MM.1S (cell line): ENCODE data around the gene SLC6A3.

ENCODE experiments used
- DNase-seq: peaks from one replicate; pipeline ENCODE4 v3.0.0-alpha.2; 2015
- H2AFZ ChIP-seq: fragments of 300-600 bp; sonication (generic); 2 replicates; pipeline ENCODE4 v1.6.0; 2016; ENCODE audit warnings: antibody characterized with exemption, low read length
- H3F3A ChIP-seq: fragments of 300-600 bp; sonication (generic); 2 replicates; pipeline ENCODE4 v1.6.1; 2016; ENCODE audit warnings: mild to moderate bottlenecking, antibody characterized with exemption, low read length, moderate library complexity, mixed read lengths; ENCODE audit not compliant: insufficient read depth
- H3K27ac ChIP-seq: fragments of 300-600 bp; sonication (generic); 2 replicates; pipeline ENCODE4 v1.5.1; 2016; ENCODE audit warnings: mild to moderate bottlenecking, low read length
- H3K27me3 ChIP-seq: fragments of 300-600 bp; sonication (generic); replicated peaks from 2 replicates; pipeline ENCODE4 v1.6.0; 2016; ENCODE audit warnings: low read length; ENCODE audit not compliant: insufficient read depth
- H3K36me3 ChIP-seq: fragments of 300-600 bp; sonication (generic); replicated peaks from 2 replicates; pipeline ENCODE4 v1.6.1; 2016; ENCODE audit warnings: mild to moderate bottlenecking, low read length, mixed read lengths; ENCODE audit not compliant: insufficient read depth
- H3K4me1 ChIP-seq: fragments of 300-600 bp; sonication (generic); 2 replicates; pipeline ENCODE4 v1.6.1; 2016; ENCODE audit warnings: low read length, mixed read lengths
- H3K4me2 ChIP-seq: fragments of 300-600 bp; sonication (generic); 2 replicates; pipeline ENCODE4 v1.6.0; 2016; ENCODE audit warnings: low read depth, low read length
- H3K4me3 ChIP-seq: fragments of 300-600 bp; sonication (generic); 2 replicates; pipeline ENCODE4 v1.5.1; 2016; ENCODE audit warnings: low read length, mixed read lengths
- H3K79me2 ChIP-seq: fragments of 300-600 bp; sonication (generic); 2 replicates; pipeline ENCODE4 v1.6.1; 2016; ENCODE audit warnings: mixed run types, low read length, mixed read lengths
- H3K9ac ChIP-seq: fragments of 300-600 bp; sonication (generic); 2 replicates; pipeline ENCODE4 v1.6.1; 2016; ENCODE audit warnings: low read length, mixed read lengths
- H3K9me2 ChIP-seq: fragments of 300-600 bp; sonication (generic); replicated peaks from 2 replicates; pipeline ENCODE4 v1.6.1; 2016; ENCODE audit warnings: mild to moderate bottlenecking, low read length, mixed read lengths; ENCODE audit not compliant: insufficient read depth
- H3K9me3 ChIP-seq: fragments of 300-600 bp; sonication (generic); replicated peaks from 2 replicates; pipeline ENCODE4 v1.6.1; 2016; ENCODE audit warnings: mild to moderate bottlenecking, low read length, mixed read lengths; ENCODE audit not compliant: insufficient read depth
- H4K20me1 ChIP-seq: fragments of 300-600 bp; sonication (generic); 2 replicates; pipeline ENCODE4 v1.6.1; 2016; ENCODE audit warnings: mild to moderate bottlenecking, low read length, moderate library complexity, mixed read lengths; ENCODE audit not compliant: insufficient read depth
- CTCF ChIP-seq: fragments of 300-600 bp; sonication (generic); IDR thresholded peaks from 2 replicates; pipeline ENCODE4 v1.5.1; 2016; ENCODE audit warnings: antibody characterized with exemption, low read length, mixed read lengths
- EZH2 ChIP-seq: fragments of 300-600 bp; sonication (generic); optimal IDR thresholded peaks from 2 replicates; pipeline ENCODE3; 2017; ENCODE audit warnings: low read depth, mild to moderate bottlenecking, antibody characterized with exemption, low read length, mixed read lengths
- EZH2phosphoT487 ChIP-seq: fragments of 300-600 bp; sonication (generic); IDR thresholded peaks from 2 replicates; pipeline ENCODE4 v1.6.1; 2018; ENCODE audit warnings: antibody characterized with exemption, low read length

SLC6A3 gene

GRCh38 chr5:1471997-1472963 is 27.0 kb upstream of the SLC6A3 start:
- H3K4me2 ChIP-seq = no peak overlapping the region
- no peaks in the 10 kb centered on the region for H3K4me1 ChIP-seq
- H3K27ac ChIP-seq = no peak overlapping the region
- no peaks in the 10 kb centered on the region for H4K20me1 ChIP-seq
- no peak overlapping the region for H3K4me3 ChIP-seq
- no peak overlapping the region for H2AFZ ChIP-seq
- H3K27me3 ChIP-seq = no peaks in the 10 kb centered on the region
- no peaks in the 10 kb centered on the region for H3K9me2 ChIP-seq
- no peak for DNase-seq
- H3F3A ChIP-seq = 0 out of 2 replicates have a peak, but pooled peaks cover 2% of the 10 kb centered on the region
- no peak overlapping the region for H3K9ac ChIP-seq
- no peak for TF ChIP-seq EZH2phosphoT487
- no peak for TF ChIP-seq CTCF
- TF ChIP-seq EZH2 = no peak
- H3K9me3 ChIP-seq = no peaks in the 10 kb centered on the region
- peaks cover 12% of the 10 kb centered on the region for H3K36me3 ChIP-seq
- no peaks in the 10 kb centered on the region for H3K79me2 ChIP-seq

- TF ChIP-seq EZH2phosphoT487 (no peak), CTCF (no peak), EZH2 (no peak)
- H3F3A ChIP-seq = 0 out of 2 replicates have a peak, but pooled peaks cover 2% of the 10 kb centered on the region
Observed at GRCh38 chr5:1471240-1471853, 26.1 kb upstream of the SLC6A3 start.

GRCh38 chr5:1470762-1471211 is 25.5 kb upstream of the SLC6A3 start:
- H3K79me2 ChIP-seq = no peaks in the 10 kb centered on the region
- no peaks in the 10 kb centered on the region for H3K4me1 ChIP-seq
- H3K27me3 ChIP-seq = no peaks in the 10 kb centered on the region
- no peak overlapping the region for H3K9ac ChIP-seq
- no peak overlapping the region for H3K27ac ChIP-seq
- H3K9me2 ChIP-seq = no peaks in the 10 kb centered on the region
- H3K4me2 ChIP-seq = no peak overlapping the region
- peaks cover 20% of the 10 kb centered on the region for H3K36me3 ChIP-seq
- no peaks in the 10 kb centered on the region for H3K9me3 ChIP-seq
- DNase-seq = no peak
- TF ChIP-seq EZH2phosphoT487 (no peak), CTCF (no peak), EZH2 (no peak)
- H4K20me1 ChIP-seq = no peaks in the 10 kb centered on the region
- 0 out of 2 replicates have a peak, but pooled peaks cover 2% of the 10 kb centered on the region for H3F3A ChIP-seq
- H2AFZ ChIP-seq = no peak overlapping the region
- no peak overlapping the region for H3K4me3 ChIP-seq

More at GRCh38 chr5:1471240-1471853, 26.1 kb upstream of the SLC6A3 start:
- no peak overlapping the region for H3K4me3 ChIP-seq
- H3K27me3 ChIP-seq = no peaks in the 10 kb centered on the region
- H3K9me3 ChIP-seq = no peaks in the 10 kb centered on the region
- no peak for DNase-seq
- H3K4me2 ChIP-seq = no peak overlapping the region
- no peak overlapping the region for H2AFZ ChIP-seq
- no peaks in the 10 kb centered on the region for H3K9me2 ChIP-seq
- H3K9ac ChIP-seq = no peak overlapping the region
- no peak overlapping the region for H3K27ac ChIP-seq
- H3K79me2 ChIP-seq = no peaks in the 10 kb centered on the region
- H3K4me1 ChIP-seq = no peaks in the 10 kb centered on the region
- no peaks in the 10 kb centered on the region for H4K20me1 ChIP-seq
- H3K36me3 ChIP-seq = peaks cover 15% of the 10 kb centered on the region
